Neural cell (in vitro differentiated cells): ENCODE results near the gene TLN1.

ENCODE experiments used
- CTCF ChIP-seq: fragments of 450-650 bp; IDR thresholded peaks from 2 replicates; pipeline ENCODE4 v1.5.1; 2014; ENCODE audit warnings: antibody characterized with exemption, mild to moderate bottlenecking, moderate library complexity; ENCODE audit not compliant: poor library complexity, severe bottlenecking
- EP300 ChIP-seq: fragments of 450-650 bp; conservative IDR thresholded peaks from 2 replicates; pipeline ENCODE4 v1.6.1; 2014; ENCODE audit warnings: antibody characterized with exemption, mild to moderate bottlenecking, moderate library complexity; ENCODE audit not compliant: poor library complexity, severe bottlenecking
- EZH2 ChIP-seq: fragments of 200-600, 300-800 bp; shearing (Covaris generic), sonication (generic); IDR thresholded peaks from 2 replicates; pipeline ENCODE4 v1.6.1; 2014; ENCODE audit warnings: antibody characterized with exemption, low read length, borderline replicate concordance, mild to moderate bottlenecking; ENCODE audit not compliant: insufficient read depth, poor library complexity, severe bottlenecking
- REST ChIP-seq: IDR thresholded peaks from 2 replicates; pipeline ENCODE4 v1.6.1; 2012; ENCODE audit warnings: borderline replicate concordance

- TF ChIP-seq CTCF = no peak
- no peak for TF ChIP-seq REST
- TF ChIP-seq EP300 = no peak
- TF ChIP-seq EZH2 = no peak
Observed at GRCh38 chr9:35712762-35713400, 19.1 kb downstream of the TLN1 start.
